ENCODE measurements around the gene C22orf42. TPM values are rescaled to one million over a fixed set of nuclear protein-coding genes. Genes with fewer than 3 reads are reported as not detected.
"Not testable (repeated sequence)": the region's sequence is repeated elsewhere in the genome, so short reads cannot be mapped to it uniquely, and the experiment has no call there.

The C22orf42 gene
- total RNA-seq, 1 donor from 2014 or later, result 0.41 TPM

- FAIRE-seq; DNase-seq (ENCODE audit: low spot score in 2 of 2): not testable (repeated sequence)
Observed at GRCh38 chr22:32191021-32191420, 31.9 kb upstream of the C22orf42 start.

- FAIRE-seq (no peak), DNase-seq (ENCODE audit: low spot score in 2 of 2) (no peak)
Observed at GRCh38 chr22:32185821-32186220, 26.7 kb upstream of the C22orf42 start.

GRCh38 chr22:32183625-32184024 lies 24.5 kb upstream of the C22orf42 start:
- no peak for DNase-seq (ENCODE audit: low spot score in 2 of 2)

GRCh38 chr22:32181043-32181442 lies 21.9 kb upstream of the C22orf42 start:
- no peak for FAIRE-seq
- no peak for DNase-seq (ENCODE audit: low spot score in 2 of 2)

More at GRCh38 chr22:32183625-32184024, 24.5 kb upstream of the C22orf42 start:
- FAIRE-seq, result no peak

- FAIRE-seq, result no peak
- no peak for DNase-seq (ENCODE audit: low spot score in 2 of 2)
Observed at GRCh38 chr22:32177221-32177765, 18.2 kb upstream of the C22orf42 start.

GRCh38 chr22:32175683-32176644 lies 16.9 kb upstream of the C22orf42 start:
- DNase-seq (ENCODE audit: low spot score in 2 of 2), result peak in 1 of 2 donors; percentile 37
- FAIRE-seq, result no peak

- DNase-seq (ENCODE audit: low spot score in 2 of 2) (no peak), FAIRE-seq (no peak)
Observed at GRCh38 chr22:32175115-32175514, 16.0 kb upstream of the C22orf42 start.

- FAIRE-seq, result no peak
- DNase-seq (ENCODE audit: low spot score in 2 of 2), result no peak
Observed at GRCh38 chr22:32165681-32166080, 6.6 kb upstream of the C22orf42 start.

- FAIRE-seq (no peak), DNase-seq (ENCODE audit: low spot score in 2 of 2) (no peak)
Observed at GRCh38 chr22:32164075-32164860, 5.2 kb upstream of the C22orf42 start.

GRCh38 chr22:32160411-32160810 lies 1.3 kb upstream of the C22orf42 start:
- not testable (repeated sequence) for FAIRE-seq; DNase-seq (ENCODE audit: low spot score in 2 of 2)

- FAIRE-seq; DNase-seq (ENCODE audit: low spot score in 2 of 2): not testable (repeated sequence)
Observed at GRCh38 chr22:32157632-32158031, 1.5 kb downstream of the C22orf42 start.

- not testable (repeated sequence) for DNase-seq (ENCODE audit: low spot score in 2 of 2); FAIRE-seq
Observed at GRCh38 chr22:32154727-32155126, 4.4 kb downstream of the C22orf42 start.

- not testable (repeated sequence) for DNase-seq (ENCODE audit: low spot score in 2 of 2); FAIRE-seq
Observed at GRCh38 chr22:32151641-32152040, 7.5 kb downstream of the C22orf42 start.

- not testable (repeated sequence) for FAIRE-seq; DNase-seq (ENCODE audit: low spot score in 2 of 2)
Observed at GRCh38 chr22:32150647-32151046, 8.5 kb downstream of the C22orf42 start.

- FAIRE-seq; DNase-seq (ENCODE audit: low spot score in 2 of 2): not testable (repeated sequence)
Observed at GRCh38 chr22:32148372-32148771, 10.7 kb downstream of the C22orf42 start.

GRCh38 chr22:32147128-32147527 lies 12.0 kb downstream of the C22orf42 start:
- DNase-seq (ENCODE audit: low spot score in 2 of 2); FAIRE-seq: not testable (repeated sequence)

GRCh38 chr22:32144496-32145274 lies 14.4 kb downstream of the C22orf42 start:
- DNase-seq (ENCODE audit: low spot score in 2 of 2), result no peak
- no peak for FAIRE-seq

- FAIRE-seq (no peak), DNase-seq (ENCODE audit: low spot score in 2 of 2) (no peak)
Observed at GRCh38 chr22:32142600-32142999, 16.5 kb downstream of the C22orf42 start.

- not testable (repeated sequence) for DNase-seq (ENCODE audit: low spot score in 2 of 2); FAIRE-seq
Observed at GRCh38 chr22:32140688-32141087, 18.4 kb downstream of the C22orf42 start.

GRCh38 chr22:32138576-32138975 lies 20.5 kb downstream of the C22orf42 start:
- not testable (repeated sequence) for FAIRE-seq; DNase-seq (ENCODE audit: low spot score in 2 of 2)
